ENCODE data around the gene HSPB1. TPM values are rescaled to one million over a fixed set of nuclear protein-coding genes. Genes with fewer than 3 reads are reported as not detected.

The HSPB1 gene
- total and polyA plus RNA-seq, 2 of the 13 experiments (the other 11 are each of a cell fraction or from before 2014, with no cell fraction given): 21.0 to 38.6 TPM

- TF ChIP-seq MTERF4 (CRISPR knock-in tag; IDR thresholded peaks at IDR 0.05) (no peak), ZNF253 (CRISPR knock-in tag; IDR thresholded peaks at IDR 0.05; ENCODE audit: borderline replicate concordance) (0 out of 2 replicates have a peak, but pooled peaks have one; percentile 27), TAF1 (CRISPR knock-in tag; IDR thresholded peaks at IDR 0.05) (peak; percentile 38; the same call in 1 of the 2 replicates), ATF2 (CRISPR knock-in tag; IDR thresholded peaks at IDR 0.05) (peak; percentile 39; the same call in 1 of the 2 replicates), ZKSCAN8 (CRISPR knock-in tag; IDR thresholded peaks at IDR 0.05; ENCODE audit: borderline replicate concordance) (no peak), RELA (CRISPR knock-in tag; IDR thresholded peaks at IDR 0.05) (no peak), FUBP1 (CRISPR knock-in tag; IDR thresholded peaks at IDR 0.05; ENCODE audit: borderline replicate concordance) (no peak), ZNF891 (CRISPR knock-in tag; IDR thresholded peaks at IDR 0.05) (no peak), PHF8 (CRISPR knock-in tag; IDR thresholded peaks at IDR 0.05) (peak; percentile 38; the same call in 1 of the 2 replicates), GATAD1 (CRISPR knock-in tag; IDR thresholded peaks at IDR 0.05) (peak; percentile 38; the same call in 1 of the 2 replicates), ZNF33A (CRISPR knock-in tag; IDR thresholded peaks at IDR 0.05; ENCODE audit: borderline replicate concordance) (0 out of 2 replicates have a peak, but pooled peaks have one; percentile 24), FIP1L1 (IDR thresholded peaks at IDR 0.05; ENCODE audit: borderline replicate concordance, insufficient read depth, low read depth, low read length) (0 out of 2 replicates have a peak, but pooled peaks have one; percentile 32), TBP (CRISPR knock-in tag; IDR thresholded peaks at IDR 0.05) (no peak), HIVEP1 (CRISPR knock-in tag; IDR thresholded peaks at IDR 0.05) (no peak), GRHL1 (CRISPR knock-in tag; conservative IDR thresholded peaks at IDR 0.05) (no peak), ZBTB39 (CRISPR knock-in tag; IDR thresholded peaks at IDR 0.05) (no peak), ZNF839 (CRISPR knock-in tag; IDR thresholded peaks at IDR 0.05; ENCODE audit: borderline replicate concordance) (no peak), MIER2 (CRISPR knock-in tag; IDR thresholded peaks at IDR 0.05) (no peak), ZNF556 (CRISPR knock-in tag; IDR thresholded peaks at IDR 0.05; ENCODE audit: borderline replicate concordance) (no peak), ZBTB1 (CRISPR knock-in tag; IDR thresholded peaks at IDR 0.05; ENCODE audit: borderline replicate concordance) (no peak)
Observed at GRCh38 chr7:76303202-76304147, 1.0 kb downstream of the HSPB1 start (continued).

All from HepG2 (cell line).